HG03354 (cell line): ENCODE results near the gene PLEKHH1.

ENCODE experiments used
- ATAC-seq: cut with Tn5 transposase; IDR thresholded peaks from one replicate; pipeline ENCODE4 v1.9.1; 2021; ENCODE audit warnings: mild to moderate bottlenecking; ENCODE audit not compliant: unreplicated experiment, poor library complexity, severe bottlenecking

The PLEKHH1 gene

GRCh38 chr14:67557656-67558055 is 24.6 kb downstream of the PLEKHH1 start:
- no peak for ATAC-seq

DNA sequence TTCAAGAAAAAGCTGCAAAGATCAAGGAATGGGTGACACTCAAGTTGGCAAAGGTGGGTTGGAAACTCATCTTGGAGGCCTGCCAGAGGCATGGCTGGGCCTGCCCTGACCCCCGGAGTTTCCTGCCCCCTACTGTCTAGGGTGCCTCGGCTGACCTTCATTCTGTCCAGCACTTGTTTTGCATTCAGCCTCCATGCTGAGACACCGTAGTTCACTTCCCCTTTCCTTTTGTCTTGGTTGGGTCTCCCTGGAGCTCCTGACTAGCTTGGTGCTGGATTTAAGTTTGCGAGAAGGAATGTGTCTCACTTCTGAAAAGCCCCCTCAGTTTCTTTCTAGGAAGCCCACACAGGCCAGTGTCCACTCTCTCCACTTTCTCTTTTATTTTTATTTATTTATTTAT is 26.5 kb downstream of the PLEKHH1 start:
- no peak for ATAC-seq

GRCh38 chr14:67562025-67562775 is 29.1 kb downstream of the PLEKHH1 start:
- no peak for ATAC-seq

GRCh38 chr14:67562776-67563150 is 29.7 kb downstream of the PLEKHH1 start:
- no peak for ATAC-seq

GRCh38 chr14:67564236-67564635 is 31.1 kb downstream of the PLEKHH1 start:
- no peak for ATAC-seq

- ATAC-seq: no peak
Observed at GRCh38 chr14:67566908-67567307, 33.8 kb downstream of the PLEKHH1 start.

DNA sequence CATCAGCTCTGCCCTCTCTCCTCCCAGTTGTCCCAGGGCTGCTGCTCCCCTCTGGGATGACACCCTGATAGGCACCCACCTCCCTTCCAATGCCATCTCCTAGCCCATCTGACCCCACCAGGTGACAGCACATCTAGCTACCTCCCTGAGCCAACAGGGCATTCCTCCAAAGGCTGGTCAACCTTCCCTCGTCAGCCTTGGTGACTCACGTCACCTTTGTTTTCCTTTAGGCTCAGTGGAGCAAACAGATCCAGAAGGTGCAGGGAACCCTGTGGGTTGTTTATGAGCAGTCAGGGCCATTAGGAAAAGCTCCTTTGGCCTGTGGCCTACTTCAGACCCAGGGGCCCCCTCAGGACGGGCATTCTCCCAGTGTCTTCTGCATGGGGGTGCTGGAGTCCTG is 34.6 kb downstream of the PLEKHH1 start:
- no peak for ATAC-seq

DNA sequence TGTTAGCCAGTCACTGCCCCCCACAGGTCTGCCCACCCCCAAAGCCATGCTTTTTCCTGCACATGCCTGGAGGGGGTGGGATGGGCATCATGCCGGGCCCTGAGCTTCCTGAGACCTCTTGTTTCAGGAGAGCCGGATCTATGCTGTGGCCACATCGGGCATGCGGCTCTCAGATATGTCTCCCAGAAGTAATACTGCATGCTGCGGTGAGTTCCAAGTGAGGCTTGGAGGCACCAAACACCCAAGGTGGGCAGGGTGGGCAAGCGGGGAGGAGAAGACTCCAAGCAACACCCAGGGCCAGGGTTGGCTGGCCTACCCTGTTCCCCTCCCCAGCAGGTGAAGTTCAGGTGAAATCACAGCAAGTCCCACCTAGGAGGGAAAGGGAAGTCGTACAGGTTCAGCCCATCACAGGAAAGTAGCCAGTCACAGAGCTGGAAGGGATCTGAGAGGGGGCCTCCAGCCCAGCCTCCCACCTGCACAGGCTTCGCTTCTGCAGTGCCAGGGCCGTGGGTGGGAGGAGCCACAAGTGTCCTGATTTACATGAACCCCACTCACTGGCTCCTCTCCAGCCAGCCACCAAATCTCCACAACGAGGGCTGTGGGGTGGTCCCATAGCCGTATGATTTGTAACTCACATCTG is 36.0 kb downstream of the PLEKHH1 start:
- ATAC-seq: no peak

DNA sequence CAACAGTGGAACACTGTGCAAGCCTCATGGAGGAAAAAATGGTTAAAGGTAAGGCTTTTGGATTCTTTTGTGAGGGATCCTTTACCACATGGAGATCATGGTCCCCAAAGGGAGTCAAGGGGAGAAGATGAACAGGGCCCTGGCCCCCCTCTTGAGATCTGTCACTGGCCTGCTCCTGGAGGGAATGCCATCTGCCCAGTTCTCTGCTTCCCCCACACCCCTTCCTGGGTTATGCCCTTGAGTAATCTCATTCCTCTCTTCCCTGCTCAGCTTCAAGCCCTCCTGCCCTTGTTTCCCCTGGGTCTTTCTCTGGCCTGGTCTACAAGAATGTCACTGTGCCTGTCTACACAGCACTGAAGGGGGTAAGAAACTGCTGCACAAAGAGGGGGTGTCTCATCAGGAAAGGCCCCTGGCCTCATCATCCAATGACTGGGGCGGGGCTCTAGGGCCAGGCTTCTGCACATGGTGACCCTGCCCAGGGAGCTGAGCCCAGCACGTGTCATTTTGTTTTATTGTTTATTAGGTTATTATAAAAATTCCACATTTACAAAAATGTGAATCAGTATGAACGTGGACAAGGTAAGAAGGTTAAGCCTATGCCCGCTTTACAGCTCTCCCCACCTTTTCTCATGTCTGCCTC is 36.7 kb downstream of the PLEKHH1 start:
- ATAC-seq: no peak

DNA sequence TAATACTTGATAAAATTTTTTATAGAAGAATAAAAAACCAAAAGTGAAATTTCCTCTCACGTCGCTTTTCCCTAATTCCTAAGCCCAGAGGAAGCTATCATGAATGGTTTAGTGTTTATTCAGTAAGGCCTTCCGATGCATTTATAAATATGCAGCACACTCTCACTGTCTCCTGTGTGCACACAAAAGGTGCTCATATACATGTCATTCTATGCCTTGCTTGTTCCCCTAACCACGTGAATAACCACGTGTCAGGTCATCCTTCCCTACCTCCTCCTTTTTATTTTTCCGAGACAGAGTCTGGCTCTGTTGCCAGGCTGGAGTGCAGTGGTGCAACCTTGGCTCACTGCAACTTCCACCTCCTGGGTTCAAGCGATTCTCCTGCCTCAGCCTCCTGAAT is 37.4 kb downstream of the PLEKHH1 start:
- ATAC-seq: no peak

DNA sequence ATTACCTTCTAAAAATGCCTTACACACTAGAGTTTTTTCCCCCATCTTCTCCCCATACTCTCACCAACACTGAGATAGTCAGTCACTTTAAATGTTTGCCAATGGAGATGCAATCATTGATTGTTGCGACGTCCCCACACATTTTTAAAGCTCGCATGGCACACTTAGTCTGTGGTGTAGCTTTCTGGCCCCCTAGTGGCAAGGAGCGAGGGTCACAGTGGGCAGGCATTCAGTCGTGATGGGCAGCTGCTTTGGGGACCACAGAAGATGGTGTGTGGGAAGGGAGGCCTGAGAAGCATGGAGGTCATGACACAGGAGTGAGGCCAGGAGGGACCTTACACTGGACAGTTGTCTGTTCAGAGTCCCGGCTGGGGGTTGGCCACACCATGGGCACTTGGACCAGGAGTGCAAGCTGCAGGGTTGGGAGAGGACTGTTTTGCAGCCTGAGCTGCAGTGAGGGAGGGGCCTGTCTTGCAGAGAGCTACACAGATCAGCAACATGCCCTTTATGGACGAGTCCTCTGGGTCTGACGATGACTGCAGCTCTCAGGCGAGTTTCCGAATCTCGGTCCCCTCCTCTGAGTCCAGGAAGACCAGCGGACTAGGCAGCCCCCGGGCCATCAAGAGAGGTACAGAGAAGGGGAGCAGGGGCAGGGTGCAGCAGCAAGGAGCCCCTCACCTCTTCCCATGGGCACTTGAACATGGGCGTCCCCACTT is 38.3 kb downstream of the PLEKHH1 start:
- peak; percentile 85 for ATAC-seq

DNA sequence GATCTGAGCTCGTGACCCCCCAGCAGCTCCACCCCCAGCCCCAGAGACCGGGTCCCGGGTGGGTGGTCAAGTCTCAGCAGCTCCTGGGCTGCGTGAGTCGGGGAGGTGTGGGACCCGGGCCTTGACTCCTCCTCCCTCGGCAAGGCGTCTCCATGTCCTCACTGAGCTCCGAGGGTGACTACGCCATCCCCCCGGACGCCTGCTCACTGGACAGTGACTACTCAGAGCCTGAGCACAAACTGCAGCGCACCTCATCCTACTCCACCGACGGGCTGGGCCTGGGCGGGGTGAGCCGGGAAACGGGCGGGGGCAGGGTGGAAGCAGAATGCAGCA is 38.9 kb downstream of the PLEKHH1 start:
- no peak for ATAC-seq

DNA sequence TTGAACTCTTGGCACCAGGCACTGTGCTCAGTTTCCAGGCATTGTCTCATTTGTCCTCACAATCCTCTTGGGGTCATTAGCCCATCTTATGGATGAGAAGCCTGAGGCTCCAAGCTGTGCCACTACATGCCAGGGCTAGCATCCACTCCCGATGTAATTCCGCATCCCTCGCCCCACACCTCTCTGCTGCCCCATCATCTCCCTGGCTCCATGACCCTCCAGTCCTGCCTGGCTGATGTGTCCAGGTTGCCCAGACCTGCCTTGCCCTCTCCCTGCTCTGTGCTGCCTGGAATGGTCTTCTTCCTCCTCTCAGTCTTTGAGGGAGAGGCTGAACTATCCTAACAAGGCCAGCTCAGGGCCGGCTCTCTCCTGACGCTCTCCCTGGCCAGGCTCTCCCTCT is 39.5 kb downstream of the PLEKHH1 start:
- no peak for ATAC-seq

DNA sequence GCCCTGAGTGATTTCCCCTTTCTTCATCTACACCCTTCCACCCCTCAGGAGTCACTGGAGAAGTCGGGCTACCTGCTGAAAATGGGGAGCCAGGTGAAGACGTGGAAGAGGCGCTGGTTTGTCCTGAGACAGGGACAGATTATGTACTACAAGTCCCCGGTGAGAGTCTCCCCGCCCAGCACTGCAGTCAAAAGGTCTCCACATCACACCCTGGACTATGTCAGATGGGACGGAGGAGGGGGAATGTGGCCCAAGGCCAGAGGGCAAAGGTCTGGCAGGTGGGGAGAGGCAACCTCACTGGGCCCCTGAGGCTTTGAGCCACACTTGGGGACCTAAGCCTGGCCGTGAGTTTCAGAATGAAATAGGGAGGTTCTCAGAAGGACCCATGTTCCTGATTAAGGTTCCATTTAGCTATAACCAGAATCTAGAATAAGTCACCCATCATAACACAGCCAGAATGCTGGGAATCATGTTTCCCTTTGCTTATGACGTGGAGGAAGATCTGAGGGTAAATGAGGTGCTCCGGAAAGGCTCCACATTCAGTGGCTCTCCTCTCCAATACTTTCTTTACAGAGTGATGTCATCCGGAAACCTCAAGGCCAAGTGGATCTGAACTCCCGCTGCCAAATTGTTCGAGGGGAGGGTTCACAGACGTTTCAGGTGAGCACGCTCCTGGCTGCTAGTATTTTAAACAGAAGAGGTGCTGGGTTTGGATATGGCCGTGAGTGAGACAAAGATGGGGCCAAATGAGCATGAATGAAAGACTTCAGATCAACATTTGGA is 40.3 kb downstream of the PLEKHH1 start:
- ATAC-seq: no peak

DNA sequence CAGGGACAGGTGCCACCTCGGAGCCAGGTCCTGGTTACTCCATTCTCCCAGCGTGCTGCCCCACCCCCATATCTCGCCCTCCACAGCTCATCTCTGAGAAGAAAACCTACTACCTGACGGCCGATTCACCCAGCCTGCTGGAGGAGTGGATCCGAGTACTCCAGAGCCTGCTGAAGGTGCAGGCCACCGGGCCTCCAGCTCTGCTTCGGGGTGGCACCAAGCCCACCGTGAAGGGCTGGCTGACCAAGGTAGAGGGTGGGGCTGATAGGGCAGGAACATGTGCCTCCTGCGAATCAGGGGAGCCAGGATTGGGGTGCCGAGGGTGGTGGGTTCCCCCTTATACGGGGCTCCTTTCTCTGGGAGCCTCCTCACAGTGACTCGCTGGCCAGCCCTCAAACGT is 41.1 kb downstream of the PLEKHH1 start:
- ATAC-seq: no peak

GRCh38 chr14:67574806-67575205 is 41.7 kb downstream of the PLEKHH1 start:
- ATAC-seq: no peak

DNA sequence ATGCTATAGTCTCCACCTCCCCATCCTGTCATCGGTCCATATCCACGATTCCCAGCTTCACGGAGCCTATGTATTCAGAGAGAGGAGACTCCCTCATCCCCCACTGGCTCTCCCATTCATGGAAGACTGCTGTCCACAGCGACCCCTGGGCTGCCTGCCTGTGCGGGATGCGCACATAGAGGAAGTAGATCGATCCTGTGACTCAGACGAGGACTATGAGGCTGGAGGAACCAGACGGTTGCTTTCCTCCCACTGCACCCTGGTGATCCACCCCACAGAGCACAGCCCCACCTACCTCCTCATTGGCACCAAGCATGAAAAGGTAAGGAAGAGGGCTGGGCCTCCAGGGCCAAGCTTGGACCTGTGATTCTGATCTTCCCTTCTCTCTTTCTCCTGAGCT is 42.6 kb downstream of the PLEKHH1 start:
- no peak for ATAC-seq

DNA sequence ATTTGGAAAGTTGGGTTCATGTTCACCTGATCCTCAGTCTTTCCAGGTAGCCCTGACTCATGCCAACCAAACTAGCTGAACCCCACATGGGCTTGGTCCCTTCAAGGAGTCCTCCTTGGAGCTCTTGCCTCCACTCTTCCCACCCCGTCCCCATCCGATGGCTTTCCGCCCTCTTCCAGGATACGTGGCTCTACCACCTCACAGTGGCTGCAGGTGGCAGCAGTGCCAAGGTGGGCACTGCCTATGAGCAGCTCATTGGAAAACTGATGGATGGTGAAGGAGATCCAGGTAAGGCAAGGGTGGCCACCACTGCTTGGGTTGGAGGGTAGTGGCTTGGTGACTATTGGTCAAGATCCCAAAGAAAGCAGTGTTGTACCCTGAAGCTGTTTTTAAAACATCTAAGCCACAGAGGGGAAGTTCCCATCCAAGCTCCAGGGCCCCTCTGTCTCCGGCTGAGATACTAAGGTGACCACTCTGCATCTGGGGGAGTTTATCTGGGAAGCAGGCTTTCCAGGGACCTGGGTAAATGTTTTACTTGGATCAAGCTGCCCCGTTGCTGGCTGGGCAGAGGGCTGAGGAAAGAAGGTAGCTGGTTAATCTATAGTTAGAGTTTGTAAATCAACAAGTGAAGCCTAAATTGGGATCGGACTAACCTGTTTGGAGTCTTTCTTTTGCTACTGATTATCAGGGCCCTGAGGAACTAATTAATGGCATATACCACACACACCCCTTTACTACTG is 43.3 kb downstream of the PLEKHH1 start:
- no peak for ATAC-seq

GRCh38 chr14:67577181-67577808 is 44.2 kb downstream of the PLEKHH1 start:
- ATAC-seq: no peak
